K562 (cell line): ENCODE measurements around the gene ZC3H6. TPM values are rescaled to one million over a fixed set of nuclear protein-coding genes. Genes with fewer than 3 reads are reported as not detected.

Experiments used
- ARNT ChIP-seq, 2 experiments: fragments of 450-650 bp; IDR thresholded peaks; 2 replicates each; pipeline ENCODE4 v1.6.1; 2016; ENCODE audit warnings: mild to moderate bottlenecking in 1 of 2
- CBX5 ChIP-seq: IDR thresholded peaks from 2 replicates; pipeline ENCODE4 v1.6.1; 2014; ENCODE audit warnings: low read depth, borderline replicate concordance
- FOXA1 ChIP-seq: fragments of 450-650 bp; IDR thresholded peaks from 2 replicates; pipeline ENCODE4 v1.6.1; 2016; ENCODE audit warnings: mild to moderate bottlenecking, borderline replicate concordance
- KDM1A ChIP-seq, 2 experiments: fragments of 450-650 bp; IDR thresholded peaks; 2 replicates each; pipeline ENCODE4 v1.6.1; 2016; ENCODE audit warnings: mild to moderate bottlenecking in 2 of 2
- MCM2 ChIP-seq: fragments of 450-650 bp; IDR thresholded peaks from 2 replicates; pipeline ENCODE4 v1.6.1; 2017; ENCODE audit warnings: low read depth, mild to moderate bottlenecking
- MED1 ChIP-seq: sonication (generic); formaldehyde crosslinking; IDR thresholded peaks from 2 replicates; pipeline ENCODE4 v1.8.1; 2023; ENCODE audit warnings: missing genetic modification reagents, borderline replicate concordance
- NCOA1 ChIP-seq: fragments of 450-650 bp; IDR thresholded peaks from 2 replicates; pipeline ENCODE4 v1.6.1; 2016; ENCODE audit warnings: low read depth
- NCOA4 ChIP-seq: fragments of 450-650 bp; IDR thresholded peaks from 2 replicates; pipeline ENCODE4 v1.6.1; 2018; ENCODE audit warnings: mild to moderate bottlenecking; ENCODE audit not compliant: partially characterized antibody
- NEUROD1 ChIP-seq: fragments of 150-350 bp; IDR thresholded peaks from 2 replicates; pipeline ENCODE4 v1.6.1; 2014; ENCODE audit warnings: borderline replicate concordance, low read length, low read depth; ENCODE audit not compliant: partially characterized antibody
- NR2C1 ChIP-seq, 2 experiments: fragments of 450-650 bp; IDR thresholded peaks; 2 replicates each; pipeline ENCODE4 v1.6.1; 2017; ENCODE audit warnings: mild to moderate bottlenecking in 2 of 2, antibody characterized with exemption in 1 of 2, inconsistent platforms in 1 of 2, missing compliant biosample characterization in 1 of 2, missing genetic modification characterization in 1 of 2
- NR2F6 ChIP-seq: fragments of 450-650 bp; formaldehyde crosslinking; IDR thresholded peaks from 2 replicates; pipeline ENCODE4 v1.4.0; 2020; ENCODE audit warnings: mild to moderate bottlenecking
- PHTF2 ChIP-seq: fragments of 250-450 bp; sonication (Bioruptor Pico); IDR thresholded peaks from 2 replicates; pipeline ENCODE4 v1.5.0; 2021; ENCODE audit warnings: mild to moderate bottlenecking
- POLR2B ChIP-seq: fragments of 450-650 bp; IDR thresholded peaks from 2 replicates; pipeline ENCODE4 v1.6.1; 2018; ENCODE audit warnings: low read depth; ENCODE audit not compliant: partially characterized antibody
- PTTG1 ChIP-seq: fragments of 450-650 bp; IDR thresholded peaks from 2 replicates; pipeline ENCODE4 v1.6.1; 2016; ENCODE audit warnings: low read depth, mild to moderate bottlenecking, missing genetic modification characterization, missing compliant biosample characterization
- RHOXF2B ChIP-seq: fragments of 250-450 bp; sonication (Bioruptor Pico); conservative IDR thresholded peaks from 2 replicates; pipeline ENCODE4 v1.5.1; 2021
- SRSF3 ChIP-seq: fragments of 200-400 bp; formaldehyde crosslinking; IDR thresholded peaks from 2 replicates; pipeline ENCODE4 v1.6.1; 2016; ENCODE audit warnings: mild to moderate bottlenecking, low read length, moderate library complexity; ENCODE audit not compliant: insufficient read depth
- STAT5B ChIP-seq: fragments of 250-450 bp; sonication (Bioruptor Pico); IDR thresholded peaks from 2 replicates; pipeline ENCODE4 v1.8.0; 2021; ENCODE audit warnings: mild to moderate bottlenecking, inconsistent platforms
- TBP ChIP-seq: optimal IDR thresholded peaks from 2 replicates; pipeline ENCODE3; 2011; ENCODE audit warnings: low read depth, low read length, improper control_type of control experiment
- ZC3H8 ChIP-seq: fragments of 450-650 bp; IDR thresholded peaks from 2 replicates; pipeline ENCODE4 v1.6.1; 2017
- ZNF24 ChIP-seq: fragments of 450-650 bp; IDR thresholded peaks from 2 replicates; pipeline ENCODE4 v1.6.1; 2016
- ZNF324 ChIP-seq: fragments of 250-450 bp; sonication (Bioruptor Pico); IDR thresholded peaks from 2 replicates; pipeline ENCODE4 v1.4.0; 2020; ENCODE audit warnings: mild to moderate bottlenecking
- ZNF586 ChIP-seq: fragments of 450-650 bp; formaldehyde crosslinking; conservative IDR thresholded peaks from 2 replicates; pipeline ENCODE4 v1.4.0; 2020; ENCODE audit warnings: mild to moderate bottlenecking, moderate library complexity
- polyA plus RNA-seq, 8 experiments: library from polyadenylated mRNA; depleted of rRNA in 4 of 8; stranded (reverse) in 5 of 8; unstranded in 3 of 8; fragments of >200 nt; fragmentation: Nextera tagmentation in 2 of 8; fragmentation: Illumina TruSeq in 1 of 8; extraction: Ambion mirVana in 2 of 8; extraction: Trizol in 1 of 8; gene quantifications; 2 replicates each; pipeline versions ENCODE4 v1.2.1 to v1.2.3, GENCODE V29; 2011 to 2014; ENCODE audit warnings: inconsistent platforms in 1 of 8, missing spikeins in 1 of 8
- total RNA-seq, 7 experiments: library from RNA; depleted of rRNA in 6 of 7; stranded (reverse); fragments of >200 nt in 6 of 7; fragmentation: Illumina TruSeq in 2 of 7; extraction: Trizol in 2 of 7; gene quantifications; 2 replicates each; pipeline versions ENCODE4 v1.2.1 to v1.2.3, GENCODE V29; 2011 to 2021; ENCODE audit warnings: low replicate concordance in 1 of 7
- TF ChIP-seq, protein P1 (sequence below): sonication (generic); formaldehyde crosslinking; IDR thresholded peaks from 2 replicates; pipeline ENCODE4 v1.8.0; 2023; ENCODE audit warnings: missing genetic modification reagents, mild to moderate bottlenecking, borderline replicate concordance
- TF ChIP-seq, protein P2 (sequence below): fragments of 250-450 bp; sonication (Bioruptor Pico); IDR thresholded peaks from 2 replicates; pipeline ENCODE4 v1.8.0; 2022; ENCODE audit warnings: inconsistent platforms, mild to moderate bottlenecking, moderate library complexity, borderline replicate concordance
- TF ChIP-seq, protein P3 (sequence below): sonication (generic); formaldehyde crosslinking; IDR thresholded peaks from 2 replicates; pipeline ENCODE4 v1.8.1; 2023; ENCODE audit warnings: mild to moderate bottlenecking, missing genetic modification reagents, moderate library complexity

Gene ZC3H6
- total and polyA plus RNA-seq, 9 of the 15 experiments (the other 6 are each of a cell fraction or from before 2014, with no cell fraction given), result 0.45 to 1.9 (median 1.5) TPM

DNA sequence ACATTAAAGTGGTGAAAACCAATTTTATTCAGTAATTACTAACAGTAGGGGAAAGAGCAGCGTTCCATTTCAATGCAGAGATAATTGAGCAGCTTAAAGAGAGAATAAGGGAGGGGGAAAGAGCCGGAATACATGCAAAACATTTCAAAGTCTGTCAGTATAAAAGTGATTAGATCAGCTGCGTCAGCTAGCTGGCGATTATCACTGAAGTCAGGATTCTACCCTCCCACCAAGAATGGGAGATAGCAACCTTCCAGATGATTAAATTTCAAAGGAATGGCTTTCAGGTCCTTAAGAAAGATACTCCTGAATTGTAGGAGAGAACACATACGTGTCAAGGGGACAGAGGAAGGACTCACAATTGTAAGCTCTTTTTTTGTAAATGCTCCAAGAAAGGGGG lies 2.7 kb upstream of the ZC3H6 start (continued):
- TF ChIP-seq, protein P1, sequence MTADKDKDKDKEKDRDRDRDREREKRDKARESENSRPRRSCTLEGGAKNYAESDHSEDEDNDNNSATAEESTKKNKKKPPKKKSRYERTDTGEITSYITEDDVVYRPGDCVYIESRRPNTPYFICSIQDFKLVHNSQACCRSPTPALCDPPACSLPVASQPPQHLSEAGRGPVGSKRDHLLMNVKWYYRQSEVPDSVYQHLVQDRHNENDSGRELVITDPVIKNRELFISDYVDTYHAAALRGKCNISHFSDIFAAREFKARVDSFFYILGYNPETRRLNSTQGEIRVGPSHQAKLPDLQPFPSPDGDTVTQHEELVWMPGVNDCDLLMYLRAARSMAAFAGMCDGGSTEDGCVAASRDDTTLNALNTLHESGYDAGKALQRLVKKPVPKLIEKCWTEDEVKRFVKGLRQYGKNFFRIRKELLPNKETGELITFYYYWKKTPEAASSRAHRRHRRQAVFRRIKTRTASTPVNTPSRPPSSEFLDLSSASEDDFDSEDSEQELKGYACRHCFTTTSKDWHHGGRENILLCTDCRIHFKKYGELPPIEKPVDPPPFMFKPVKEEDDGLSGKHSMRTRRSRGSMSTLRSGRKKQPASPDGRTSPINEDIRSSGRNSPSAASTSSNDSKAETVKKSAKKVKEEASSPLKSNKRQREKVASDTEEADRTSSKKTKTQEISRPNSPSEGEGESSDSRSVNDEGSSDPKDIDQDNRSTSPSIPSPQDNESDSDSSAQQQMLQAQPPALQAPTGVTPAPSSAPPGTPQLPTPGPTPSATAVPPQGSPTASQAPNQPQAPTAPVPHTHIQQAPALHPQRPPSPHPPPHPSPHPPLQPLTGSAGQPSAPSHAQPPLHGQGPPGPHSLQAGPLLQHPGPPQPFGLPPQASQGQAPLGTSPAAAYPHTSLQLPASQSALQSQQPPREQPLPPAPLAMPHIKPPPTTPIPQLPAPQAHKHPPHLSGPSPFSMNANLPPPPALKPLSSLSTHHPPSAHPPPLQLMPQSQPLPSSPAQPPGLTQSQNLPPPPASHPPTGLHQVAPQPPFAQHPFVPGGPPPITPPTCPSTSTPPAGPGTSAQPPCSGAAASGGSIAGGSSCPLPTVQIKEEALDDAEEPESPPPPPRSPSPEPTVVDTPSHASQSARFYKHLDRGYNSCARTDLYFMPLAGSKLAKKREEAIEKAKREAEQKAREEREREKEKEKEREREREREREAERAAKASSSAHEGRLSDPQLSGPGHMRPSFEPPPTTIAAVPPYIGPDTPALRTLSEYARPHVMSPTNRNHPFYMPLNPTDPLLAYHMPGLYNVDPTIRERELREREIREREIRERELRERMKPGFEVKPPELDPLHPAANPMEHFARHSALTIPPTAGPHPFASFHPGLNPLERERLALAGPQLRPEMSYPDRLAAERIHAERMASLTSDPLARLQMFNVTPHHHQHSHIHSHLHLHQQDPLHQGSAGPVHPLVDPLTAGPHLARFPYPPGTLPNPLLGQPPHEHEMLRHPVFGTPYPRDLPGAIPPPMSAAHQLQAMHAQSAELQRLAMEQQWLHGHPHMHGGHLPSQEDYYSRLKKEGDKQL (CRISPR knock-in tag), result no peak
- TF ChIP-seq PHTF2 (CRISPR knock-in tag), result no peak
- TF ChIP-seq ZNF586 (CRISPR knock-in tag), result no peak
- no peak for TF ChIP-seq RHOXF2B
- TF ChIP-seq SRSF3, result no peak
- TF ChIP-seq KDM1A (IDR thresholded peaks at IDR 0.05), result no peak
- no peak for TF ChIP-seq ZC3H8
- no peak for TF ChIP-seq ZNF24
- no peak for TF ChIP-seq NEUROD1
- TF ChIP-seq FOXA1, result no peak
- TF ChIP-seq NR2F6 (CRISPR knock-in tag), result no peak
- TF ChIP-seq PTTG1 (tag), result no peak
- TF ChIP-seq ARNT (IDR thresholded peaks at IDR 0.05), result no peak
- TF ChIP-seq POLR2B, result no peak
- no peak for TF ChIP-seq CBX5
- TF ChIP-seq MED1 (CRISPR knock-in tag), result no peak
- TF ChIP-seq, protein P2, sequence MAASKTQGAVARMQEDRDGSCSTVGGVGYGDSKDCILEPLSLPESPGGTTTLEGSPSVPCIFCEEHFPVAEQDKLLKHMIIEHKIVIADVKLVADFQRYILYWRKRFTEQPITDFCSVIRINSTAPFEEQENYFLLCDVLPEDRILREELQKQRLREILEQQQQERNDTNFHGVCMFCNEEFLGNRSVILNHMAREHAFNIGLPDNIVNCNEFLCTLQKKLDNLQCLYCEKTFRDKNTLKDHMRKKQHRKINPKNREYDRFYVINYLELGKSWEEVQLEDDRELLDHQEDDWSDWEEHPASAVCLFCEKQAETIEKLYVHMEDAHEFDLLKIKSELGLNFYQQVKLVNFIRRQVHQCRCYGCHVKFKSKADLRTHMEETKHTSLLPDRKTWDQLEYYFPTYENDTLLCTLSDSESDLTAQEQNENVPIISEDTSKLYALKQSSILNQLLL, result no peak
- TF ChIP-seq TBP, result peak; percentile 56
- no peak for TF ChIP-seq ZNF324 (CRISPR knock-in tag)
- no peak for TF ChIP-seq MCM2
- TF ChIP-seq NCOA4, result no peak
- TF ChIP-seq, protein P3, sequence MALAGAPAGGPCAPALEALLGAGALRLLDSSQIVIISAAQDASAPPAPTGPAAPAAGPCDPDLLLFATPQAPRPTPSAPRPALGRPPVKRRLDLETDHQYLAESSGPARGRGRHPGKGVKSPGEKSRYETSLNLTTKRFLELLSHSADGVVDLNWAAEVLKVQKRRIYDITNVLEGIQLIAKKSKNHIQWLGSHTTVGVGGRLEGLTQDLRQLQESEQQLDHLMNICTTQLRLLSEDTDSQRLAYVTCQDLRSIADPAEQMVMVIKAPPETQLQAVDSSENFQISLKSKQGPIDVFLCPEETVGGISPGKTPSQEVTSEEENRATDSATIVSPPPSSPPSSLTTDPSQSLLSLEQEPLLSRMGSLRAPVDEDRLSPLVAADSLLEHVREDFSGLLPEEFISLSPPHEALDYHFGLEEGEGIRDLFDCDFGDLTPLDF (CRISPR knock-in tag), result no peak
- no peak for TF ChIP-seq STAT5B (CRISPR knock-in tag)
- TF ChIP-seq NCOA1, result 0 out of 2 replicates have a peak, but pooled peaks have one; percentile 29
- TF ChIP-seq NR2C1 (IDR thresholded peaks at IDR 0.05), result no peak
- TF ChIP-seq NR2C1 (tag; IDR thresholded peaks at IDR 0.05), result no peak
